Activated CD4-positive, CD25-positive, alpha-beta regulatory T cell treated with anti-CD3 and anti-CD28 coated beads, Interleukin-2, amount 50 U/mL, for 24 hours (primary cell): ENCODE results near the gene HMGN5.

ENCODE experiments used
- ATAC-seq, 2 donors: fragments of 150-1000 bp; cut with Tn5 transposase; one replicate each; pipeline ENCODE4 v1.10.0; 2021; ENCODE audit warnings: mild to moderate bottlenecking in 1 of 2, moderate library complexity in 1 of 2

Gene HMGN5, protein sequence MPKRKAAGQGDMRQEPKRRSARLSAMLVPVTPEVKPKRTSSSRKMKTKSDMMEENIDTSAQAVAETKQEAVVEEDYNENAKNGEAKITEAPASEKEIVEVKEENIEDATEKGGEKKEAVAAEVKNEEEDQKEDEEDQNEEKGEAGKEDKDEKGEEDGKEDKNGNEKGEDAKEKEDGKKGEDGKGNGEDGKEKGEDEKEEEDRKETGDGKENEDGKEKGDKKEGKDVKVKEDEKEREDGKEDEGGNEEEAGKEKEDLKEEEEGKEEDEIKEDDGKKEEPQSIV

DNA sequence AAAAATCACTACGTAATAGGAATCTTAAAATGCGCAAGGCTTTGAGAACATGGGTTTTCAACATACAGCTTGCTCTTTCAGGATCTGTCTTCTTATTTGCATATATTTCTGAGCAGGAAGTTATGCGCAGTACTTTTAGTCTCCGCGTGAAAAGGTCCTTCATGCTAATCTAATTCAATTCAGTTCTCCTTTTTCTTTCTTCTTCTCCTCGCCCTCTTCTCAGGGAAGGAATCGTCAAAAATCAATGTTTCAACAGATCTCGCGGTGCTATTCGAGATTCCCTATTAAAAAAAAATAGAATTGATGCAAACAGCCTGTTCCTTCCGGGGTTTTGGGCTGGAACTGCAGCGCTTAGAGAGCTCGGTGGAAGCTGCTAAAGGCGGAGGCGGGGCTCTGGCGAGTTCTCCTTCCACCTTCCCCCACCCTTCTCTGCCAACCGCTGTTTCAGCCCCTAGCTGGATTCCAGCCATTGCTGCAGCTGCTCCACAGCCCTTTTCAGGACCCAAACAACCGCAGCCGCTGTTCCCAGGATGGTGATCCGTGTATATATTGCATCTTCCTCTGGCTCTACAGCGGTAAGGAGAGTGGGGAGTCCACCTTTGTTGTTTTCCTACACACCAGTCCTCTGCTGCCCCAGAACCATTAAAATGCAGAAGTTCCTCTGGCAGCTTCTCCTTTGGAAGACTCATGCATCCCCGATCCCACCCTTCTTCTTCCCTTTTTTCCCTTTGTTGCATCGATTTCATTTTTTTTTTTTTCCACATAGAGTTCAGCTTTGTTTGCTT, at the start of gene HMGN5, which contains the start of gene SH3BGRL:
Gene HMGN5 (minus strand): TSS at position 243 of the 785 bp plus-strand sequence. CDS start 80,364 bp downstream, outside the sequence.
Gene SH3BGRL (plus strand): TSS at position 432 of the 785 bp plus-strand sequence. CDS start 99 bp downstream, at position 531.
- peak; percentile 95 to 97 for ATAC-seq

DNA sequence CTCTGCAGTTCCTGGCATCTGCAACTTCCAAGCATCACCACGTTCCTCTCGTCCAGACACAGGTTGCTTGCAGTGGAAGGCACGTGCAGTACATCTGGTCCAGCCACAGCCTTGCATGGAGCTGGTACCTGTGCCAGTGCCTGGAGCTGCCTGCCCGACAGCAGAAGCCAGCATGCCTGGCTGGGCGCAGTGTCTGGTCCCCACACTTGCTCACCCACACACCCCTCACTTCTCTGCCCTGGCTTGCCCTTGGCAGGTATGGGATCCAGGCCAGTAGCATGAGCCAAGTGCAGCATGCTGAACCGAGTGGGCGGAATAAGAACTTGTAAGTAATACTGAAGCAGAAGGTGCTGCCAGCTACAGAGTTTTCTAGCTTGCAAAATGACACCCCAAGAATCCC, 40.0 kb upstream of the HMGN5 start:
- no peak for ATAC-seq

DNA sequence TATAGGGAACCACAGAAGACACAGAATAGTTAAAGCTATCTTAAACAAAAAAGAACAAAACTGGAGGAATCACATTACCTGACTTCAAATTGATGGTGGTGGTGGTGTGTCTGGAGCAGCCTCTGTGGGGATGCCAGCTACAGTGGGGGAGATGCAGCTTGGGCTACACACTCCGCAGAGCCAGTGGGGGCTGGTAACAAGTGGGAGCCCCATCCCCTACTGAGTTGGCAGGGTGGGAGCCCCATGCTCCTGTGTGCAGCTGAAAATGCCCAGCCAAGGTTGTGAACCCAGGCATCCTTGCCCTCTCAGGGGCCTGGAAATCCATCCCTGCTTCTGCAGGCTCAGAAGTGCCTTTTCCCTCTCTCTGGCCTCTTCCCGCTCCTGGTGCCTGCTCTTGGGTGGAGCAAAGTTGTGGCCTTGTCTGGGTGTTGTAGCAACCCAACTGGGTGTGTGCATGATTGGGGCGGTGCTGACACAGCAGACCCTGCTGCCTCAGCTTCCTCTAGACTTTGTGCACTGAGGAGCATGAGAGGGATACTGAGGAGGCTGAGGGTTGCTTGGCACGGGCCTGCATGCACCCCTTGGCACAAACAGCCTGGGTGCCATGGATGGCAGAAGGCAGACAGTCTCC, 39.1 kb upstream of the HMGN5 start:
- no peak for ATAC-seq

DNA sequence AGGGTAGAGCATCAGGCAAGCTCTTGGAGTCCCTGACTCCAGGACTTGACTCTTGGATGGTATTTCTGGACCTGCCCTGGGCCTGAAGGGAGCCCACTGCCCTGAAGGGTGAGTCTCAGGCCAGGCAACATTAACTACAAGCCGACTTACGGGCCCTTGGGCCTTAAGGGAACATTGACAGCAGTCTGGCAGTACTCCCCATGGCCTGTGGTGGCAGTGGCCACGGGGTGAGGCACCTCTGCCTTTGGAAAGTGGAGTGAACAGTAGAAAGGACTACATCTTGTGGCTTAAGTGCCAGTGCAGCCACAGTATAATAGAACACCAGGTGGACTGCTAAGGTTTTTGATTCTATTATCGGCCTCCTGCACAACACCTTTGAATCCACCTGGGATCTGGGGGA, 36.5 kb upstream of the HMGN5 start:
- ATAC-seq = no peak

DNA sequence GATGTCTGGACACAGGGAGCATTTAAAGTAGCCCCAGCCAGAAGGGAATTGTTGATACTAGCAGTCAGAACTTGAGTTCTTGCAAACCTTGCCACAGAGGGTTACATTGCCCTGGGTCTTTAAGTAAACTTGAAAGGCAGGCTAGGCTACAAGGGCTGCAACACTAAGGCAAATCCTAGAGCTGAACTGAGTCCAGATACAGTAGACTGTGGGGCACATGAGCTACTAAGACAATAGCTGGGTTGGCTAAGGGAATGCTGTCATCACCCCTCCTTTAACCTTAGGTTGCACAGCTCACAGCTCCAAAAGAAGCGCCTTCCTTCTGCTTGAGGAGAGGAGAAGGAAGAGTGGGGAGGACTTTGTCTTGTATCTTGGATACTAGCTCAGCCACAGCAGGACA, 35.8 kb upstream of the HMGN5 start:
- ATAC-seq = no peak

DNA sequence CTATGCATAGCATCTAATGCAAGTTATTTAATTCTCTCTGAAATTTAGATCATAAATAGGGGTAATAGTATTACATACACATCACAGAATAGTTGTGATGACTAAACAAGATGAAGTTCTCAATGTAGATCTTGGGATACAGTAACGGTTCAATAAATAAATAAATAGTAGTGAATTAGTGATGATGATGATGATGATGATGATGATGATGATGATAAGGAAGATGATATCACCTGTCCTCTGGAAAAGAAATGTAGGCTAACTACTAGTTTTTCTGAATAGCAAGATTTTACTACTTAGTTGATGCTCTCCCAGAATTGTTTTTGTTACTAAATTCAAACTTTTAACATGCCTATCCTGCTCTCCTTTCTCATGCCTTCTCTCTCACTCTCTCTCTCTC, 30.5 kb upstream of the HMGN5 start:
- ATAC-seq = no peak

DNA sequence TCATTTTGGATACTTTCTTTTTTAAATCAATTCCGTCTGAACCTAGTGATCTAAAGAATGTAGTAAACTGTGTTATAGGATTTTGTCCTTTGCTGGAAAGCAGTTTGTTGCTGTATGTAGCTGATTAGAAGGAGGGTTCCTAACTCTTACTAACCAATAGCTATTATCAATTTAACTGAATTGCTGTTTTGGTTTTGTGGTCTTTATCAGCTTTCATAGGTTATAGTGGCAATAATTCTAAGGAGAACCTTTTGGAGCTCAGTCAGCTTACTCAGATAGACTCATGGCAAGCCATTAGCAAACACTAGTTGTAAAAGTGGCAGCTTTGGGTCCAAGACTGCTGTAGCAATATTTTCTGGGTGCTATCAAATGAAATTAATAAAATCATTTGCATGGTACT, 29.8 kb upstream of the HMGN5 start:
- ATAC-seq = no peak

DNA sequence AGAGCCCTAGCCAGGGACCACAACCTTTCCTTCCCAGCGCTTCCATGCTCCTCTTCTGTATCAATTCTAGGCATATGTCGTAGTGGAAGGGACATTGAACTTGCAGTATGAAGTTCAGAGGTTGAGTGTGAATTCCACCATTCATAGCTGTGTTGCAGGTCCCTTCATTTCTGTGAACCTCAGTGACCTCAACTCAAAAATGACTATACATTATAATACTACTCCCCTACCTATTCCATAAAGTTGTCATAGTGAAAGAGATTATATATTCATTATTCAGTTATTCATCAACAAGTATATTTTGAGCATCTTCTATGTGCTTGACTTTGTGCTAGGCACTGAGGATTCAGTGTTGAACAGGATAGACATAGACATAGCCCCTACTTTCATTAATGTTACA, 28.2 kb upstream of the HMGN5 start:
- peak in 1 of 2 donors; percentile 33 for ATAC-seq

DNA sequence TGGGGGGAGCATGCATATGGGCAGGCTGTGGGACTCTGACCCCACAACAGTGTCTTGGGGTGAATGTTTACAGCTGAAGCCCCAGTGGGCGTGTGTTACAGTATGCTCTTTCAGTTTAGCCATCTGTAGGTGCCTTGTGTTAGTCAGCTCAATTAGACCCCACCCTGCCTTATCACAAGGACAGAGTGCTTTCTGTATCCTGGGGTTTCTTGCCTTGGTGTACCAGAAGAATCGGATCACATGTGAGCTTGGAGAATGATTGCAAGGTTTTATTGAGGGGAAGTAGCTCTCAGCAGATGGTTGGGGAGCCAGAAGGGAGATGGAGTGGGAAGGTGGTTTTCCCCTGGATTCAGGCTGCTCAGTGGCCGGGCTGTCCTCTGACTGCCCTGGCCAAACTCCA, 27.5 kb upstream of the HMGN5 start:
- ATAC-seq = no peak

DNA sequence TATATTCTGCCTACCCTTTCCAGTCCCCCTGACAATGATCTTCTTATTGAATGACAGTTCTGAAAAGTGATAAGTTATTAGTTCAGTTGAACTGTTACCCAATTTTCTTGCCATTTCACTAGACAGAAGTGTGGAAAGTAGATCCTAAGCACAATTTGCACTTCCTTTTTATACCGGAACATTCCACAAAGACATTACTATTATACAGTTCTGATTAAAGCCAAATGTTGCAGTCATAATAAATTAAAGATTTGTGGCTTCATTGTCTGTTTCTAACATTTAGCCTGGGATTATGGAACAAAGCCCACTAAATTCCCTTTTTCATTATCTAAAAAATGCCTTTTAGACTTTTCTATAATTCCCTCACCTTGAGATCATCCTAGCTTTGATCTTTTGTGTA, 14.0 kb upstream of the HMGN5 start:
- ATAC-seq = no peak

DNA sequence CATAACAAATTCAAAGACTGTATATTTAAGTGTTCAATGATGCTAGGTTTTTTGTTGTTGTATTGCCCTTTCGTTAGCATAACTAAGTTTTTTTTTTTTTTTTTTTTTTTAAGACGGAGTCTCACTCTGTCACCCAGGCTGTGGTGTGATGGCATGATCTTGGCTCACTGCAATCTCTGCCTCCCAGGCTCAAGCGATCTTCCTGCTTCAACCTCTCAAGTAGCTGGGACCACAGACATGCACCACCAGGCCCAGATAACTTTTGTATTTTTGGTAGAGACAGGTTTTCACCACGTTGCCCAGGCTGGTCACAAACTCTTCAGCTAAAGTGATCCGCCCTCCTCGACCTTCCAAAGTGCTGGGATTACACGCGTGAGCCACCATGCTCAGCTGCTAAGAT, 7.2 kb upstream of the HMGN5 start:
- no peak for ATAC-seq

DNA sequence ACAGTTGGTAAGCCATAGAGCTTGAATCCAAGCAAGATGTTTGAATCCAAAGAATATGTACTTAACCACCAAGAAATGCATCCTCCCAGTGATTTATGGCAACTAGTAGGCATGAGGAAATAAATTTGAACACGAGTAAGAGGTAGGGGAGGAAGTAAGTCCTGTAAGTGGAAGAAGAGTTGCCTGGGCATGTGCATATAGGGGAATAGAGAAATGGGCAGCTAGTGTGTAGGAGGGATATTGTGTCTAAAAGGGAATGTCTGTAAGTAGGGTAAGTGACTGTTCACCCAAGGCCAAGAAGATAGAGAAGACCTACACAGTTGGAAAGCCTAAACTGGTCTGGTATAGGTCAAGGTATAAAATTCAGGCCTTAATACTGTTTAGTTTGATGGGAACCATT, 4.8 kb upstream of the HMGN5 start:
- ATAC-seq = no peak

DNA sequence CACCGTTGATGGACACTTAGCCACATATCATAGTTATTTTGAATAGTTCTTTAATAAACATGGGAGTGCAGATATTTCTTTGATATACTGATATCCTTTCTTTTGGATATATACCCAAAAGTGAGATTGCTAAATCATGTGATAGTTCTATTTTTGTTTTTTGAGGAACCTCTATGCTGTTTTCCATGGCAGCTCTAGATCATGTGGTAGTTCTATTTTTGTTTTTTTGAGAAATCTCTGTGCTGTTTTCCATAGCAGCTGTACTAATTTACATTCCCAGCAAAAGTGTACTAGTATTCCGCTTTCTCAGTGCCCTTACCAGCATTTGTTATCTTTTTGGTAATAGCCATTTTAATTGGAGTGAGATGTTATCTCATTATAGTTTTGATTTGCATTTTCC, 3.8 kb upstream of the HMGN5 start:
- ATAC-seq = no peak

DNA sequence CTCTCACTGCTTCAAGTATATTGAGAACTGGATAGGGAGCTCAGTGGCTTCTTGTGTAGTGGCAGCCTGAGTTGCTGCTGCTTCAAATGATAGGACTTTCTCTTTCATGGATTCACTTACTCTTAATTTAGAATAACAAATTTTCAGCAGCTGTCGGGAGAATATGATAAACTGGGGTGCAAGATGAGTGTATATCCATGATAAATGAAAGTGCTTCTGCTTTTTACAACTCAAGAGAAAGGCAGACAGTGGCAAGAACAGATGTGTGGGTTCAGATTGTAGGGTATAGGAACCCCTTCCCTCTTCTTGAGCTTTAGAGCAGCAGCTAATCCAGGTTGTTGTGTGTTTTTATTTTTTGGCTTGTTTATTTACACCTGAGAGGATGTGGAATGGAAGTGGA, 1.2 kb upstream of the HMGN5 start:
- ATAC-seq = no peak

DNA sequence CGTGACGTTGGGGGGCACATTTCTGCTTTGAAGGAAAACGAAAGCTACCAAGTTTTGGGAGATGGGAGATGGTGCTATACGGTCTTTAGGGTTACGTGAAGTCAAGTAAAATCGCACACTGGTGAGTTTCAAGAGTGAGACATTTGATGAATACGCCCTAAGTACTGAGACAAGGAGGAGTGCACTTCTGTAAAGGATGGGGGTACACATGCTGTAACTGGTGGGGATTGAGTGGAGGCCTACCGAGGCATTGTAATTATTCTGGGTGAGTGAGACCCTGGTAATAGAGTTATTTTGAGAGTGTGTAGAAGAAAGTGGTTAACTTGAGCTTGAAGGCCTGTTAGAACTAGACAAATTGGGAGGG, 725 bp upstream of the HMGN5 start:
- ATAC-seq = no peak

DNA sequence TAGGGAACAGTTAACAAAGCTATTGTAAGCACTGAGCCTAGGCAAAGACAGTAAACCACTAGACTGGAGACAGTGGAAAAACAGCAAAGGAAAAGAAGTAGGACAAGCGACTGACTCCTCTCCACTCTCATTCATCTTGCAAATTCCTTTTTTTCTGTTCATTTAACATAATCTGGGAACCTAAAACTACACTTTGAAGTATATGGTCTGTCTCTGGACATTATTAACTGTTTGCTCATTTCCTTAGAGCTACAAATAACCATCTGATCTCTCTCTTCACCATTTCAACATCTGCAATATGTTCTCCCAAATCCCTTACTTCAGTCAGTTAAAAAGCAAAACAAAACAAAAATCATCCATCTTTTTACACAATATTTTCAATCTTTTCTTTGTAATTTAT, 642 bp downstream of the HMGN5 start:
- ATAC-seq = no peak

DNA sequence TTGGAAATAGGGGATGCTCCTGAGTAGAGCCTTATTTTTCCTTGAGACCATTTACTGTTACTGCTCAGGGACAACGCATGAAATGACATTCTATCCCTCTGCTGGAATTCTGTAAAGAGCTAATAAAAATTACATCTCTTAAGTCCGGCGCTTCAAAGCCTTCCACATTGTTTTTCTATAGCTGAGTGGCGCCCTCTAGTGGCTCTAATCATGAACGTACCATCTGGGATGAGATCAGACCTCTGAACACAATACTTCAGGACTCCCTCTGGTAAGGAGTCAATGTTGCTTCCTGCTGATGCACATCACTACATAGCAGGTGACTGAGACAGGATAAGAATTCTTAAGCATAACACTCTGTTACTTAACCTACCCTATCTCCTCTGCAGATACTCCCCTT, 6.0 kb downstream of the HMGN5 start:
- ATAC-seq = peak in 1 of 2 donors; percentile 60

DNA sequence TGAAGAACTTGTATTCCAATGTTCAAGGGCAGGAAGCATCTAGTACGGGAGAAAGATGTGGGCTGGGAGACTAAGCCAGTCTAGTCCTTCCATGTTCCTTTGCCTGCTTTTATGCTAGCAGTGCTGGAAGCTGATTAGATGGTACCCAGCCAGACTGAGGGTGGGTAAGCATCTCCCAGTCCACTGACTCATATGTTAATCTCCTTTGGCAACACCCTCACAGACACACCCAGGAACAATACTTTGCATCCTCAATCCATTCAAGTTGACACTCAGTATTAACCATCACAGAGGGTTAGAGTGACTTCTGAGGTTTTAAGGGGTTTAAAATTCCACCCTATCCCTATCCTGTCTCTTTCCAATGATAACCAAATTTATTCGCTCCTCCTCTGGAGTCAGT, 6.5 kb downstream of the HMGN5 start:
- ATAC-seq = no peak

DNA sequence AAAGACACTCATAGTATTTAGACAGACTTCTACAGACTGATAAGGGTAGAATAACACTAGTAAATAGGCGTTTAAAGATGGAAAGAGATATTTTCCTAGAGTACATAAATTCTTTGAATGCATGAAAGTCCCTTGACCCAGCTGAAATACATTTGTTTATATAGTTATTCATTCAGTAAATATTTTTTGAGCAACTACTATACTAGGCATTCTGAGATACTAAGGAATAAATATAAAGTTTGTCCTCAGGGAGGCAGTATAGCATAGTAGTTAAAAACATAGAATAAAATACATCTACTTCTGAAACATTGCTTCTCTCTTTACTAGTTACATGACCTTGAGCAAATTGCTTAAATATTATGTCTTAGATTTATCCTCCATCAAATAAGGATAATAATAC, 27.4 kb downstream of the HMGN5 start:
- ATAC-seq = no peak

DNA sequence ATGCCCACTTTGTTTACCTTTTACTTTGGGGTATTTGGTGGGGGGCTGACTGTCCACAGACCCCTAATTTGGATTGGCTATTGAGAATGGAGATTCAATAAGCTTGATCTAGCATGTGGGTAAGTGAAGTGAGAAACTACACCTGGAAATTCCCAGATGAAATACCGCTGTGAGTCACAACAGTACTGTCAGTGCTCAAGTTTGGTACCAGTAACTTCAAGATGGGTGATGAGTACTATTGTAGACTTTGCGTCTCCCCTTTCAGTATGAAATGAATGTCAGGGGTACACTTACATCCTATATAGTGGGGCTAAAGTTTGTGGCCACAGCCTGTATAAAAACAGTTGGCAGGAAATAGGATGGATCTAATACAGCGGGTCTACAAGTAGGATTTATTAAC, 33.3 kb downstream of the HMGN5 start:
- ATAC-seq = no peak

DNA sequence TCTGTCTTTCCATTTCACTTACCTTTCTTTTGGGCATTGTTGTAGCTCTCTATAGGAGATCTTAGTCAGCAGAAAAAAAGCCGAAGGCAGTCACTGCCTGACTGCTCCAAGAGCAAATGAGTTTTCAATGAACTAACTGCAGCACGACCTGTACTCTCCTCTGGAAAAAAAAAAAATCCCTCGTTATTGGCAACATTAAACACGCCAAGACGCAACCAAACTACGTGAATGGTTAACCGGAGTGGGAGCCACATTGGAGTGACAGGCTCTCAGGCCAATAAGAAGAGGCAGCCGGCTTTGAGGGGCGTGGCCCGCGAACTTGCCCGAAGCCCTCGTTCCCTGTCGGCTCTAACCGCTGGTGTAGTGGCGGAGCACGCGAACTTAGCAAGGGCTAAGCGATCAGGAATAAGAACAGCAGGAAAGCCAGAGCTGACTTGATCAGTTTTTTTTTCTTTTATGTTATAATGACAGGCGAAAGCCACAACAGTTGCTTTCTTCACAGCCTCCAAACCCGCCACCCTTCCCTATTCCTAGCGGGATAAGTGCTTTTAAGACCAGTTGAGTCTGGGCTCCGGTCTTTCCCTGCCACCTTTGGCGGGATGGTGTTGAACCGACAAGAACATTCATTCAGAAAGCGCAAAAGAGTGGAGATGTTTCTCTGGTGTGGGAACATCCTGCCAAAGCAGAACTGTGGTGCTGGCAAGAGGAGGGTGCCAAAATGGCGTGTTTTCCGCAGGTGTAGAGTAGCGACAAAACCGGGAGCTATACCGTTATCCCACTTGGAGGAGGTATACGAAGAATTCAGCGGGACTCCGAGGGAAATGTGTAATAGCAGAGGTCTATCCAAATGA, 80.0 kb downstream of the HMGN5 start:
- peak; percentile 97 to 98 for ATAC-seq

DNA sequence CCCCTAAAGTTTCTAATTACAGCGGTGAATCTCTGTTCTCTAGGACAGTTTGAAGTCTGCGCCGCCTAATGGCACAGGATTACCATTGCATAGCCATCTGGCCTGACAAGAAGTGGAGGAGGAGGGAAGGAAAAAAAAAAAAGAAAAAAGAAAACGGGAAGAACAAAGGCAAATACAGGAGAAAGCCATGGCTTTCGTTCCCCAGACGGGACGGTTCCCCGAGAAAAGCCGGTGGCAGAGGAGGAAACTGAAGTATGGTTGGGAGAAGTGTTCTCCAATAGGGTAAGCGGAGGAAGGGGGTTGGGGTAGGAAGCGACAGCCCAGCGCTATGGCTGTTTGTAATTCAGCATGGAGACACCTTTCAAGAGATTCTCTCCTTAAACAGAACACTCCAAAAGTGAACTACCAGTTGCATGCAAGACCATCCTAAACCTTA, 80.8 kb downstream of the HMGN5 start:
- peak; percentile 34 to 50 for ATAC-seq
